MCF 10A (cell line): ENCODE measurements around the gene FAM228A. TPM values are rescaled to one million over a fixed set of nuclear protein-coding genes. Genes with fewer than 3 reads are reported as not detected.

Source experiments
- BruUV-seq: library from RNA; stranded (reverse); fragments of 400-500 nt; replicated peaks from 2 replicates; lab custom pipeline; 2021; lab: Mats Ljungman, UMichigan
- CTCF ChIA-PET: fragments of 300-600 bp; sonication (Branson Sonifier 250); formaldehyde crosslinking; extraction: SDS; loops from one replicate; lab custom pipeline; 2021; ENCODE audit warnings: antibody characterized with exemption, inconsistent platforms; lab: Yijun Ruan, JAX
- POLR2A ChIA-PET: fragments of 300-600, 350-650 bp; sonication (Branson Sonifier 250); formaldehyde crosslinking; extraction: SDS; loops from one replicate; lab custom pipeline; 2020; ENCODE audit warnings: antibody characterized with exemption, inconsistent platforms; lab: Yijun Ruan, JAX
- DNase-seq: peaks from one replicate; pipeline ENCODE4 v3.0.0-alpha.2; 2018; ENCODE audit not compliant: unreplicated experiment
- H3K27ac Mint-ChIP-seq: one replicate; pipeline ENCODE4 v1.8.0; 2022; ENCODE audit warnings: mild to moderate bottlenecking, low read depth, mixed read lengths; ENCODE audit not compliant: unreplicated experiment
- H3K27me3 Mint-ChIP-seq: one replicate; pipeline ENCODE4 v1.8.0; 2022; ENCODE audit warnings: mixed read lengths; ENCODE audit not compliant: insufficient read depth, unreplicated experiment
- H3K36me3 Mint-ChIP-seq: one replicate; pipeline ENCODE4 v1.8.0; 2022; ENCODE audit warnings: mild to moderate bottlenecking, moderate library complexity, mixed read lengths; ENCODE audit not compliant: insufficient read depth, unreplicated experiment
- H3K4me1 Mint-ChIP-seq: one replicate; pipeline ENCODE4 v1.8.0; 2022; ENCODE audit warnings: mixed read lengths; ENCODE audit not compliant: insufficient read depth, unreplicated experiment
- H3K4me3 Mint-ChIP-seq: one replicate; pipeline ENCODE4 v1.8.0; 2022; ENCODE audit warnings: mild to moderate bottlenecking, moderate library complexity, mixed read lengths; ENCODE audit not compliant: unreplicated experiment
- H3K9me3 Mint-ChIP-seq: one replicate; pipeline ENCODE4 v1.8.0; 2022; ENCODE audit warnings: mixed read lengths; ENCODE audit not compliant: unreplicated experiment
- intact Hi-C: fragments of 100-400 bp; cut with micrococcal nuclease; formaldehyde crosslinking; loops from 2 replicates; pipeline ENCODE4 v1.14.1; 2022
- total RNA-seq: library from RNA; stranded (reverse); gene quantifications from 2 replicates; pipeline ENCODE4 v1.2.3, GENCODE V29; 2022
- TF ChIP-seq, protein P1 (sequence below): fragments of 200-600 bp; IDR thresholded peaks from one replicate; pipeline ENCODE4 v1.8.0; 2022; ENCODE audit warnings: antibody characterized with exemption, mild to moderate bottlenecking; ENCODE audit not compliant: unreplicated experiment

FAM228A gene
- total RNA-seq, 1 experiment from 2014 or later = not detected

DNA sequence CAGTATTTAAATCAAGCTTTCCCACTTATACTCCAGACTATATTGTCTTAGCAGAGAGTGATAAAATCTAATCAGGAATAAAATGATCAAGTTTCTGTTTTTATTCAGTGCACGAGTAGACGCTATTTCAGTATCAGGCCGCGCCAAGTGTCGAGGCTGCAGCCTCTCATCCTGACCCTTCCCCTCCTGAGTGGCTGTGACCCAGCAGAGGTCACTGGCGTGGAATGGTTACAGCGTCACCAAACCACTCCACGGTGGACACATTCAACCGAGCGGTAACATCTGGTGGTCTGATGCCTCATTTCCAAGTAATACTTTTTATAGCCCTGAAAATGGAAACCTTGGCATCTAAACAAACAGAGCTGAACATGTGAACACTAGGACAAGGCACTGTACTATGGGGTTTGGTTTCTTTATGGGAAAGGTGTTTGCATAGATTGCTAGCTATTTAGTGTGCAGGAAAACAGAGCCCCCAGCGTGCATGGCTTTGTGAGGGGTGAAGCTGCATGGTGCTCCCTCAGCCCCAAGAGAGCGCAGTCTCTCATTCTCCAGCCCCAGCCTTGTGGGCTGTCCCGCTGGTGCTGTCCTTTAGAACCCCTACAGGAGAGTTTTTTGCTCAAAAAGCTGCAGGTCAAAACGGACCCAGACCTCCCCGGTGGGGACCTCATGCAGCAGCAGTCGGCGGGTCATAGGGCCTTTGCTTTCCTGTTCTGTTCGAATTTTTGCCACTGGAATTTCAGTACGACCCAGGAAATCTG, 28.4 kb downstream of the FAM228A start:
- ChIA-PET POLR2A (interaction anchor here (0.6 kb wide), 1 partner anchor 503 kb away, joined by 3 read pairs; no protein-coding TSS in a partner anchor), CTCF (interaction anchor here (0.7 kb wide), 1 partner anchor 629 kb away, joined by 3 read pairs; no protein-coding TSS in a partner anchor)
- TF ChIP-seq, protein P1, sequence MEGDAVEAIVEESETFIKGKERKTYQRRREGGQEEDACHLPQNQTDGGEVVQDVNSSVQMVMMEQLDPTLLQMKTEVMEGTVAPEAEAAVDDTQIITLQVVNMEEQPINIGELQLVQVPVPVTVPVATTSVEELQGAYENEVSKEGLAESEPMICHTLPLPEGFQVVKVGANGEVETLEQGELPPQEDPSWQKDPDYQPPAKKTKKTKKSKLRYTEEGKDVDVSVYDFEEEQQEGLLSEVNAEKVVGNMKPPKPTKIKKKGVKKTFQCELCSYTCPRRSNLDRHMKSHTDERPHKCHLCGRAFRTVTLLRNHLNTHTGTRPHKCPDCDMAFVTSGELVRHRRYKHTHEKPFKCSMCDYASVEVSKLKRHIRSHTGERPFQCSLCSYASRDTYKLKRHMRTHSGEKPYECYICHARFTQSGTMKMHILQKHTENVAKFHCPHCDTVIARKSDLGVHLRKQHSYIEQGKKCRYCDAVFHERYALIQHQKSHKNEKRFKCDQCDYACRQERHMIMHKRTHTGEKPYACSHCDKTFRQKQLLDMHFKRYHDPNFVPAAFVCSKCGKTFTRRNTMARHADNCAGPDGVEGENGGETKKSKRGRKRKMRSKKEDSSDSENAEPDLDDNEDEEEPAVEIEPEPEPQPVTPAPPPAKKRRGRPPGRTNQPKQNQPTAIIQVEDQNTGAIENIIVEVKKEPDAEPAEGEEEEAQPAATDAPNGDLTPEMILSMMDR = no peak
- Mint-ChIP-seq H3K4me1 (no peaks in the 10 kb centered on the region), H3K9me3 (no peaks in the 10 kb centered on the region), H3K4me3 (no peak overlapping the region), H3K36me3 (peaks cover 15% of the 10 kb centered on the region), H3K27me3 (no peaks in the 10 kb centered on the region), H3K27ac (no peak overlapping the region)
- intact Hi-C loops = no loop called here
- TSS peak; percentile 31 for BruUV-seq
- no peak for DNase-seq

DNA sequence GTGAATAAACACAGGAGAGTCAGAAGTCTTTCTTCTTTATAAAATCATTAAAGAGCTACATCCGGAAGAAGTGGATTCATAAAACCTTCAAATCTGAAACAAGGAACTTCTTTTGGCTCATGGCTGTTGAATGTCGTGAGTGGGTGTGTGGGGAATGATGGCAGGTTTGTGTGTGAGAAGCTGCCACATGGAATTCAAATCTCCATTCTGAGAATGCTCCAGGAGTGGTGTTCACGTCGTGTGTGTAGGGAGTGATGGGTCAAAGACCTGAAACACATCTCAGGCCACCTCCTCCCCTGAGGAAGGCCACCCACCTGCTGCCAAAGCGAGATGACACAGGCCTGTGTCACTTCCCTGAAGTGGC, 28.9 kb downstream of the FAM228A start:
- BruUV-seq = no TSS peak
- Mint-ChIP-seq H3K27ac (no peak overlapping the region), H3K9me3 (no peaks in the 10 kb centered on the region), H3K36me3 (peaks cover 21% of the 10 kb centered on the region), H3K4me3 (no peak overlapping the region), H3K4me1 (no peaks in the 10 kb centered on the region), H3K27me3 (no peaks in the 10 kb centered on the region)
- ChIA-PET POLR2A (interaction anchor here (0.6 kb wide), 1 partner anchor 503 kb away, joined by 3 read pairs; no protein-coding TSS in a partner anchor), CTCF (interaction anchor here (0.7 kb wide), 1 partner anchor 110 kb away, joined by 3 read pairs; no protein-coding TSS in a partner anchor)
- TF ChIP-seq, protein P1 = no peak
- intact Hi-C loops = no loop called here
- no peak for DNase-seq

DNA sequence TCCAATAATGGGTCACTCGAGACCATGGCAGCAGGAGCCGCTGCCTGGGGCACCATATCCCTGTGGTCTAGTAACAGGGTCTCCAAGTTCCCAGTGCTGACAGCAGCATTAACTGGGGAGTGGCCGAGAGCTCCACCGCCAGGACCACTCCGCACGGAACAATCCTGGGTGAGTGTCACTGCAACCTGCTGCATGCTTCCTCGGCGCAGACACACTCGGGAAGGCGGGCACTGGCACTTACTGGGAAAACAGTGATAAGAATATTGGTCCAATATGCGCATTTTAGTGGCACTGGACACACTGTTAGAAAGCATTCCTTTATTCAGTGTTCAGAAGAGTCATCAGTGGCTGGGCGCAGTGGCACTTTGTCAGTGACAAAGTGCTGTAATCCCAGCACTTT, 29.7 kb downstream of the FAM228A start:
- intact Hi-C loops = no loop called here
- TF ChIP-seq, protein P1 = no peak
- Mint-ChIP-seq H3K4me3 (no peak overlapping the region), H3K27me3 (no peaks in the 10 kb centered on the region), H3K9me3 (no peaks in the 10 kb centered on the region), H3K27ac (no peak overlapping the region), H3K36me3 (peaks cover 28% of the 10 kb centered on the region), H3K4me1 (no peaks in the 10 kb centered on the region)
- no TSS peak for BruUV-seq
- CTCF ChIA-PET = interaction anchor here (0.7 kb wide), 1 partner anchor 111 kb away, joined by 3 read pairs; no protein-coding TSS in a partner anchor
- no peak for DNase-seq
- POLR2A ChIA-PET = no interaction called here

DNA sequence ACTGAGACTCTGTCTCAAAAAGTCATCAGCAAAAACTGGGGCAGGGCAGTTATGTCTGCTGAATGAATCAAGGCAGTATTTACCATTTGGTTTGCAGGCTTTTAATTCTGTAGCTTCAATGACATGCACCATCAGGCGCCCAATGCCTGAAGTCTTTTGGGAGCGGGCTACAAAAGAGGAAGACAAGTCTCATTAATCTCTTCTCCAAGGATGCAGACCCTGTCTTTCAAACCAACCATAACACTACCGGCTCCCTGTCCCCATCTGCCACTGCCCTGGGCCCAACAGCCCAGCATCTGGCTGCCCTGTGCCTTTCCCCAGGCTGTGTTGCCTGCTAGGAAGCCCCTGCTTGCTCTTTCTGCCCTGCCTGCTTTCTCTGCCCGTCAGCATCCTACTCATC, 30.3 kb downstream of the FAM228A start:
- H3K9me3 Mint-ChIP-seq = no peaks in the 10 kb centered on the region
- ChIA-PET POLR2A (no interaction called here), CTCF (no interaction called here)
- DNase-seq = no peak
- H3K27ac Mint-ChIP-seq = no peak overlapping the region
- BruUV-seq = no TSS peak
- intact Hi-C loops = no loop called here
- H3K4me1 Mint-ChIP-seq = no peaks in the 10 kb centered on the region
- peaks cover 35% of the 10 kb centered on the region for H3K36me3 Mint-ChIP-seq
- TF ChIP-seq, protein P1 = no peak
- no peak overlapping the region for H3K4me3 Mint-ChIP-seq
- no peaks in the 10 kb centered on the region for H3K27me3 Mint-ChIP-seq
